Activated T-cell treated with anti-CD3 and anti-CD28 coated beads for 24 hours (primary cell): ENCODE results near the gene PSMC5.
A peak's percentile ranks its signal among the peaks of the same experiment; 100 is the strongest.
"Not testable (repeated sequence)": the region's sequence is repeated elsewhere in the genome, so short reads cannot be mapped to it uniquely, and the experiment has no call there.

Source experiments
- DNase-seq: peaks from one replicate; pipeline ENCODE4 v3.0.0-alpha.2; 2020; ENCODE audit warnings: low read depth

PSMC5 gene

GRCh38 chr17:63840591-63841349 is 13.5 kb downstream of the PSMC5 start:
- DNase-seq: no peak

GRCh38 chr17:63841350-63842172 is 14.3 kb downstream of the PSMC5 start:
- DNase-seq: no peak

- DNase-seq: no peak
Observed at GRCh38 chr17:63842173-63842539, 14.9 kb downstream of the PSMC5 start.

DNA sequence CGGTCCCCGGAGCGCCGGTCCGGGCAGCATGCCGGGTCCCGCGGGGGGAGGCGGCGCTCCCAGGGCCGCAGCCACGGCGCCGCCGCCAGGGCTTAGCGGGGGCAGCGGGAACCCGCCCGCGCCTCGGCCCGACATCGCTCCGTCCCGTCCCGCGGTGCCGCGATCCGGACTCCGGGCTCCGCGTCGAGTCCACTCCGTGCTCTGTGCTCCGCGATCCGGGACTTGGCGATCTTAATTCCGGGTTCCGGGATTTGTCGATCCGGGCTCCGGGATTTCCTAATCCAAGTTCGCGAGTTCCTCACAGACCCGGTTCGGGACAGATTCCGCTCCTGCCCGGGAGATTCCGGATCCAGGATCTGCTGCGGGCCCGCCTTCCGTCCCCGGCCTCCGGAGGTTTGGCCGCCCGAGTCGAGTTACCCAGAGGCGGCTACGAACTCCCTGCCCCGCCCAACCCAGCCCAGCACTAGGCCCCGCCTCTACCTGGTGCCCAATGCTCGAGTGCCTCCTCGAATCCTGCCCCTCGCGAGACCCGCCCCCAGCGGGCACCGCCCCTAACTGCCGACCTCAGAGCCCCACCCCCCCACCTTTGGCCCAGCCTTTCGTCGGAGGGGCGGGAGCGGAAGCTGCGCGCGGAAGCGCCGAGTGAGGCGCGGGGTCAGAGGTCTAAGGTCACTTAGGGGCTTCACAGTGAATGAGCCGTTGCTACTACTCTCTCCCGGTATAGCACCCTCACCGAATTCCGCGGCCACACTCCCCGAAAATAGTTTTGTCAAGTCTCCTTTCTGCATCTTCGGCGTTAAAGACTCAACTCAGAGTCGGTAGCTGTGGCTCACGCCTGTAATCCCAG is 15.5 kb downstream of the PSMC5 start, which contains the start of gene SMARCD2:
SMARCD2 (minus strand) TSS at position 146 of the 847 bp plus-strand sequence; CDS start at position 135, 11 bp downstream.
- peak; percentile 99 for DNase-seq

- not testable (repeated sequence) for DNase-seq
Observed at GRCh38 chr17:63843387-63843888, 16.2 kb downstream of the PSMC5 start.

DNA sequence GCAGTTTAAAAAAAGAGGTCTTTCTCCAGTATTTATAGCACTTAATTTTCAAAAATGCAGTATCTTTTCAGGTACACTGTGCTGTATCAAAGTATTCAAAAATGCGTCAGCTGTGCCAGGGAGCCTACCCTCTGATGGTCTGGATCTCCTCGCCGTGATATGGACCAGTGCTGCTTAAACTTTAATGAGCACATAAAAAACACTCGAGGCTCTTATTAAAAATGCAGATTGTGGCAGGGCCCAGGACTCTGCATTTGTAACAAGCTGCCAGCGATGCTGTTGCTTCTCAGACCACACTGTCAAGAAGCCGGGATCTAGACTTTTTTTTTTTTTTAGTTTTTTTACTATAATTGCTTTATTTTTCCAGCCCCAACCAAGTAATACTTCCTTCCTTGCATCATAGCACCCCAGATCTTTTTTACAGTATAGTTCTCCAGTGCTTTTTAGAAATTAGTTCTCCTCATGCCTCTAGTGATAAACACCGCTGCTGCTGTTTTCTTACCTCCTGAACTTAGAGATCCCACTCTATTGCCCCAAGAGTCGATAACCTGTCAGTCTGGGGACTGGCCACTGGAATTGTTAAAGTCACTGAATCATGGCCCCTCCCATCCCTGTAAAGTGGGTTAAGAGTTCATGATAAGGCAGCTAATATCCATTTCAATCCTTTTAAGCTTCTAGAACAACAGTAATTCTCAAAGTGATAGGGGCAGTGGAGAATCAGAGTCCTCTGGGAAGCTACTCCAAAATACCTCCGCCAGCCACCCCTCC is 16.9 kb downstream of the PSMC5 start:
- DNase-seq: no peak

GRCh38 chr17:63845509-63845908 is 18.3 kb downstream of the PSMC5 start:
- DNase-seq: no peak

- DNase-seq: no peak
Observed at GRCh38 chr17:63847525-63848249, 20.5 kb downstream of the PSMC5 start.

- peak; percentile 95 for DNase-seq
Observed at GRCh38 chr17:63848834-63849689, 21.8 kb downstream of the PSMC5 start.

- no peak for DNase-seq
Observed at GRCh38 chr17:63850401-63850800, 23.2 kb downstream of the PSMC5 start.

- no peak for DNase-seq
Observed at GRCh38 chr17:63853260-63853659, 26.0 kb downstream of the PSMC5 start.

GRCh38 chr17:63854709-63855108 is 27.5 kb downstream of the PSMC5 start:
- no peak for DNase-seq

DNA sequence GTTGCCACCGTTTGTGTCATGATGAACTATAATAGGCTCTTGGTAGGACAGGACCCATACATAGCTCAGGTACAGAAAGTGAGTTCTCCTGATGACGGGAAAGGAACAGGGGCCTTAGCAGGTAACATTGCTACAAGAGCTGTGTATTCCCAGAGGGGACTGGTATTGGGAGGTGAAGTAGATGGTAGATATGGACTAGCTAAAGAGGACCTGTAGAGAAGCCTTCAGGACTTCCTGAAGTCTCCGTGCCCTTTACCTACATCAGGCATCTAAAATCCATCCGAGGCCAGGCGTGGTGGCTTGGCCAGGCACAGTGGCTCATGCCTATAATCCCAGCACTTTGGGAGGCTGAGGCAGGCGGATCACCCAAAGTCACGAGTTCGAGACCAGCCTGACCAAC is 28.0 kb downstream of the PSMC5 start:
- DNase-seq: no peak

DNA sequence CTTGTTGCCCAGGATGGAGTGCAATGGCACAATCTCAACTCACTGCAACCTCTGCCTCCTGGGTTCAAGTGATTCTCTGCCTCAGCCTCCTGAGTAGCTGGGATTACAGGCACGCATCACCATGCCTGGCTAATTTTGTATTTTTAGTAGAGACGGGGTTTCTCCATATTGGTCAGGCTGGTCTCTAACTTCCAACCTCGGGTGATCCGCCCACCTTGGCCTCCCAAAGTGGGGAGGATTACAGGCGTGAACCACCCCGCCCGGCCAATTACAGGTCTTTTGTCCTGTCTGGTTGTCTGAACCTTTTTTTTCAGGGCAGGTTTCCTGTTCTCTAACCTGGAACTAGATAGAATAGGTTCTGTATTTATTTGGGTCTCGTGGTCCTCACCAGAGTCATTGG is 29.2 kb downstream of the PSMC5 start:
- not testable (repeated sequence) for DNase-seq

DNA sequence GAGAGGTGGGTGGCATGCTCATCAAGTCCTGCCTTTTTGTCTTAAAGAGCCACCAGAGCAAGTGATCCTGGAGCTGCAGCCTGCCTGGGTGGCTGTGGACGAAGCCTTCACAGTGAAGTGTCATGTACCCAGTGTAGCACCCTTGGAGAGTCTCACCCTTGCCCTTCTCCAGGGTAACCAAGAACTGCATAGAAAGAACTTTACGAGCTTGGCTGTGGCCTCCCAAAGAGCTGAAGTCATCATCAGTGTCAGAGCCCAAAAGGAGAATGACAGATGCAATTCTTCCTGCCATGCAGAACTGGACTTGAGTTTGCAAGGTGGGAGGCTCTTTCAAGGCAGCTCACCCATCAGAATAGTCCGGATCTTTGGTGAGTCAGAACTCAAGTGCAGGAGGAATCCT is 32.0 kb downstream of the PSMC5 start:
- DNase-seq: no peak

GRCh38 chr17:63866625-63867024 is 39.4 kb downstream of the PSMC5 start:
- DNase-seq: not testable (repeated sequence)

DNA sequence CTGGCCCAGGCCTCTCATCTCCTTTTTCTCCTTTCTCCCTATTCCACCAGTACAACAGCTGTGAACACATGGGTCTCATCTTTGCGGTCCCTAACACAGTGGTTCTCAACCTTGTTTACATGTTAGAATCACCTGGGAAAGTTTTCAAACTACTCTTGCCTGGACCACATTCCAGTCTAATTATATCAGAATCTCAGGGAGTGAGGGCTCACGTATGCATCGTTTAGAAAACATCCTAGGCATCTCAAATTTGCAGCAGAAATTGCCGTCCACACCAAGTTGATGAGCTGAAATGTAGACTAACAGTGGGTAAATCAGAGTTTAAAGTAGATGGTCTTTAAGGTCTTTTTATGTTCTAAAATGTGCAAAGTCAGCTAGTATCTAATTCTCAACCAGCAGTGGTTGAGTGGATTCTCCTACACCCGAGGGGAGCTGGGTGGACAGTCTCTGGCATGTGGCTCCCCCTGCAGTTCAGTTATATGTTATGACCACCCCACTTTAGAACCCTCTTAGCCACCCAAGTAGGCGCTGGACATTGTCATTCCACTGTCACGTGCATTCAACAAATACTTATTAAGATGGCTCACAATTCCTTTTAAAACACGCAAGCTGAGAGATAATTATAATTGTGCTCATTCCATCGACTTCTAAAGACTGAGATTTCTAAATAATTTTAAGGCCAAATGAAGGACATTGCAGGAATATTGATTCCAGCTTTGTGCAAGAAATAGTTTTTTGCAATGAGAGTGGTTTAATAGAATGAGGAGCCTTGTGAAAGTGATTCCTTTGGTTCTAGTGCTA is 42.5 kb downstream of the PSMC5 start:
- DNase-seq: not testable (repeated sequence)

GRCh38 chr17:63870292-63870665 is 43.0 kb downstream of the PSMC5 start:
- not testable (repeated sequence) for DNase-seq
